ES-I3 (cell line): Measurements from ENCODE around the gene SORD.
"Not testable (repeated sequence)": the region's sequence is repeated elsewhere in the genome, so short reads cannot be mapped to it uniquely, and the experiment has no call there.

Experiments used
- H3K36me3 ChIP-seq: 2 replicates; pipeline ENCODE4 v1.6.1; 2013; ENCODE audit warnings: mild to moderate bottlenecking, low read length, control low read depth, moderate library complexity; ENCODE audit not compliant: insufficient read depth
- H3K4me1 ChIP-seq: 2 replicates; pipeline ENCODE4 v1.6.1; 2013; ENCODE audit warnings: mild to moderate bottlenecking, control low read depth, low read length; ENCODE audit not compliant: insufficient read depth
- H3K9ac ChIP-seq: 2 replicates; pipeline ENCODE4 v1.6.1; 2013; ENCODE audit warnings: low read depth, mild to moderate bottlenecking, low read length, moderate library complexity
- H3K9me3 ChIP-seq: 2 replicates; pipeline ENCODE4 v1.6.1; 2013; ENCODE audit warnings: mild to moderate bottlenecking, low read length, moderate library complexity; ENCODE audit not compliant: control insufficient read depth, insufficient read depth

Gene SORD

DNA sequence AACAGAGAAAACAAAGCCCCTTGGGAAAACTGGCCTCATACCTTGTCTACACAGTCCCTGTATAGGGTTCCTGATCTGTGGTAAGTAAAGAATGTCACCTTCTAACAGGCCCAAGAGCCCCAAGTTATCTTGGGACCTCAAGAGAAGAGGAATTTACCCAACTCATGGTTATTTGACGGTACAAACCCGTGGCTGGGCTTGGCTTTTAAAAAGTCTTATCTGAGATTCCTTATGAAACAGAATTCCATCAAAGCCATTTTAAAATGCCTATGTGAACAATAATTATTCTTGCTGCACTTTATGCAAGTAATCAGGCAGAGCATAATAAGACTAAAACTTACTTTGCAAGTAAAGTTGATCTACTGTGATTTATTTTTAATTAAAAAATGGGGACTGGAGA, 13.9 kb upstream of the SORD start:
- H3K9me3 ChIP-seq, result no peaks in the 10 kb centered on the region; the same call in 1 of the 2 replicates
- H3K36me3 ChIP-seq, result no peaks in the 10 kb centered on the region
- no peak overlapping the region for H3K9ac ChIP-seq
- H3K4me1 ChIP-seq, result no peaks in the 10 kb centered on the region

GRCh38 chr15:45015114-45015513, 7.9 kb upstream of the SORD start:
- H3K36me3 ChIP-seq, H3K4me1 ChIP-seq, H3K9me3 ChIP-seq, H3K9ac ChIP-seq: not testable (repeated sequence)

- not testable (repeated sequence) for H3K4me1 ChIP-seq, H3K9ac ChIP-seq, H3K36me3 ChIP-seq, H3K9me3 ChIP-seq
Observed at GRCh38 chr15:45020222-45020900, 2.6 kb upstream of the SORD start.

- H3K4me1 ChIP-seq, result not testable (repeated sequence)
Observed at GRCh38 chr15:45020901-45021259, 2.1 kb upstream of the SORD start.

GRCh38 chr15:45021348-45021747, 1.6 kb upstream of the SORD start:
- H3K9ac ChIP-seq, result no peak overlapping the region
- H3K4me1 ChIP-seq, result no peaks in the 10 kb centered on the region
- no peaks in the 10 kb centered on the region; the same call in 1 of the 2 replicates for H3K9me3 ChIP-seq
- H3K36me3 ChIP-seq, result no peaks in the 10 kb centered on the region

More at GRCh38 chr15:45020901-45021259, 2.1 kb upstream of the SORD start:
- not testable (repeated sequence) for H3K9me3 ChIP-seq, H3K36me3 ChIP-seq, H3K9ac ChIP-seq

DNA sequence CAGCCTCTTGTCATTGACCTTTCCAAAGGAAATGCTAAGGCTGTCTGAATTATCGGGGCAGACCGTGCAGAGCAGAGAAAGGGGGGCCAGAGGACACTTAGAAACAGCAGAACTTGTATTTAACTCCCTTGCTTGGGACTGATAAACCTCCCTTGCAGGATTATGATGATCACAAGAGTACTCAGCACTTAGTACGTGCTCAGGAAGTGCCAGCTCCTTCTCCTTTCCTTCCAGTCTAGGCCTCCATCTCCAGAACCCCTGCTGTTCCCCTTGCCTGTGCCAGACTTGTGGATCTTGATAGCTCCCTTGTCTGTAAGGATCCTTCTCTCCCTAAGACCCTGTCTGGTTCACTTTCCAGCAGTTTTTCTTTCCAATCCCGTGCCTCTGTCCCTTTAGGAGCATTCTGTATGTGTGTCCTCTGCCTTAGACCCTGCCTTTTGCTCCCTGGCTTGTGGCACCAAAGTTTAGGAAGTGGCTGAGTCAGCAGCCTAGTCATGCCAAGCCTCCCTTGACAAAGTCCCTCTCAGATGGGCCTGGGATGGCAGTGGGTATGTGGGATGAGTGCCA, 747 bp downstream of the SORD start:
- peak overlapping the region; percentile 83 for H3K9ac ChIP-seq
- H3K9me3 ChIP-seq, result no peaks in the 10 kb centered on the region; the same call in 1 of the 2 replicates
- H3K36me3 ChIP-seq, result no peaks in the 10 kb centered on the region; the same call in 1 of the 2 replicates
- no peaks in the 10 kb centered on the region for H3K4me1 ChIP-seq

DNA sequence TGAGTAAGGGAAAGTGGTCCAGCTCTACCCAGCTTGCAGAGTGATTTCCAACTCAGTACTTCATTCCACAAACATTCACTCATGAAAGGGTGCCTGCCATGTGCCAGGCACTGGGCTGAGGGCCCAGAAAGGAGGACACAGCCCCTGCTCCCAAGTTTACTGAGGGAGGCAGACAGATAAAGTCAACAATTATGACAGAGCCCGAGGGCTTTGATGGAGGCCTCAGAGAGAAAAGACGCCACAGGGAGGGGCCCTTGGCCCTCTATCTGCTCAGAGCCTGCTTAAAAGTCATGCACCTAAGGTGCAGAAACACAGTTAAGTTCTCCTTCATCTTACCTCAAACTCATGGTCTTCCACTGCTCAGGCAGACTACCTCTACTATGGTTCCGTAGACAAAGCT, 1.7 kb downstream of the SORD start:
- not testable (repeated sequence) for H3K36me3 ChIP-seq

GRCh38 chr15:45025627-45026026, 2.6 kb downstream of the SORD start:
- H3K36me3 ChIP-seq, H3K9ac ChIP-seq, H3K9me3 ChIP-seq, H3K4me1 ChIP-seq: not testable (repeated sequence)

More for the DNA sequence above, 1.7 kb downstream of the SORD start:
- not testable (repeated sequence) for H3K4me1 ChIP-seq, H3K9ac ChIP-seq, H3K9me3 ChIP-seq

GRCh38 chr15:45026651-45027190, 3.7 kb downstream of the SORD start:
- H3K4me1 ChIP-seq, result no peaks in the 10 kb centered on the region
- H3K36me3 ChIP-seq, result peaks cover 3% of the 10 kb centered on the region; the same call in 1 of the 2 replicates
- no peak overlapping the region for H3K9ac ChIP-seq
- no peaks in the 10 kb centered on the region for H3K9me3 ChIP-seq

GRCh38 chr15:45027220-45027619, 4.2 kb downstream of the SORD start:
- Histone ChIP-seq H3K9ac (no peak overlapping the region), H3K9me3 (no peaks in the 10 kb centered on the region), H3K36me3 (peaks cover 3% of the 10 kb centered on the region; the same call in 1 of the 2 replicates), H3K4me1 (no peaks in the 10 kb centered on the region)

DNA sequence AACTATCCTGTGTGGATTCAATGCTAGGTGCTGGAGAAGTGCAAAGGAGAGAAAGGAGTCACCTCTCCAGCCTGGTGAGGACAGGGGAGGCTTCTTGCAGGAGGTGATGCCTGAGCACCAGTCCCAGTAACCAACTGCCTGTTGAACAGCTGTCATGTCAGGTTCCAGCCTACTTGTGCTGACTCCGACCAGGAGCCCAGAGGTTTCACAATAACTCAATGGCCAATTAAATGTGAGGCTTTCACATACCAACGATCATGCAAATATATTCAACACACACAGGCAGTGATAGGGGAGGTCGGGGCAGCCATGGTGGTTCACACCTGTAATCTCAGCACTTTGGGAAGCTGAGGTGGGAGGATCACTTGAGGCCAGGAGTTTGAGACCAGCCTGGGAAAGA, 7.7 kb downstream of the SORD start:
- H3K36me3 ChIP-seq, result peaks cover 3% of the 10 kb centered on the region; the same call in 1 of the 2 replicates

DNA sequence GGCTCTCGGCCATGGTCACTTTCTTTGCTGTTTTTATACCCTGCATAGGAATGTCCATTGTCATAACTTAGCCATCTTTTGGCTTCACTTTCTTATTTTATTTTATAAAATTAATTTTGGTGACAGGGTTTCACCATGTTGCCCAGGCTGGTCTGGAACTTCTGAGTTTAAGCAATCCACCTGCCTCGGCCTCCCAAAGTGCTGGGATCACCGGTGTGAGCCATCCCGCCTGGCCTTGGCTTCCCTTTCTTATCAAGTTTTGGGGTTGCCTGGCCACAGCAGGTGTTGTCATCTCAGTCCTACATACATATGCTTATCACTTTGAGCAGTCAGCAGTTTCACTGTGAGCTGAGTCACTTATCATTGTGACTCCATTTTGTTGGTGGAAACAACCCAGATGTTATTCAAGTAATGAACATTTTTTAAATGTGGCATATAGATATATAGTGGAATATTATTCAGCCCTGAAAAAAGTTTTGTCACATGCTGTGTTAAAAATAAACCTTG, 8.6 kb downstream of the SORD start:
- H3K4me1 ChIP-seq, H3K9ac ChIP-seq, H3K9me3 ChIP-seq, H3K36me3 ChIP-seq: not testable (repeated sequence)

More for the DNA sequence above, 7.7 kb downstream of the SORD start:
- Histone ChIP-seq H3K4me1 (no peaks in the 10 kb centered on the region), H3K9ac (no peak overlapping the region), H3K9me3 (no peaks in the 10 kb centered on the region)

DNA sequence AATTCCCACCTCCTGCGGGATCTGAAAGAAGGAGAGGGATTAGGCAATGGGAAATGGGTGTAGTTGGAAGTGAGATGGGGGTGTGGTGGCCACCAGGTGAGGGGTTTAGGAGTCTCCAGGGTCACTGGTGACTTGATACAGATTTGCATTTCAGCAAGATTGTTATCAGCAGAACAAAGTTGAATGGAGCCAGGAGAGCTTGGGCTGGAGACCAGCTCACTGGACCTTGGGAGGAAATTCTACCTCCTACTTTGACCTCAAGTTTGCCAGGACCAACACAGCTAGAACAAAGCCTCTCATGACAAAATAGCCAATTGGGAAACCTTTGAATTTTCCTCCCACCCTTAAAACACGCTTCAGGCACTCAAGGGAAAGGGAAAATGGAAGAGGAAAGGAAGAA, 9.5 kb downstream of the SORD start:
- not testable (repeated sequence) for H3K9ac ChIP-seq, H3K36me3 ChIP-seq, H3K4me1 ChIP-seq, H3K9me3 ChIP-seq

DNA sequence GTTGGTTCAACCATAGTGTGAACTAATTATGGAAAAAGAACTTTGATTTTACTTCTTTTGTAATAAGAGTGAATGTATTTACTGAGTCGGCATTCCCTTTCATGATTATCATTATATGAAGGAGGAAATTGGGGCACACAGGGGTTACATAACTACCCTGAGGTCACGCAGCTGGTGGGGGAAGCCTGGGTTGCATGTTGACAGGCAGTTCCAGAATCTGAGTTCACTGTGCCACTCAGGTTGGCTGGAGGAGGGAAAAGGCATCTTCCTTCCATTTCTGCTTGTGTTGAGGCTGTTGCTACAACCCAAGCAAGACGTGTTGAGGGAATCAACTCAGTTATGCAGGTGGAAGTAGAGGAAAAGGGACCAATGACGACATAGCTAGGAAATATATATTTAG, 11.1 kb downstream of the SORD start:
- not testable (repeated sequence) for H3K4me1 ChIP-seq, H3K9me3 ChIP-seq, H3K9ac ChIP-seq, H3K36me3 ChIP-seq
